Hindlimb muscle (tissue), 1 donor: Measurements from ENCODE around the gene MAP7D3. TPM values are rescaled to one million over a fixed set of nuclear protein-coding genes. Genes with fewer than 3 reads are reported as not detected.

Source experiments
- DNase-seq: peaks from one replicate; pipeline ENCODE4 v3.0.0-alpha.2; 2013
- polyA plus RNA-seq: library from polyadenylated mRNA; unstranded; fragments of 120-200 nt; gene quantifications from one replicate; pipeline ENCODE4 v1.2.1, GENCODE V29; 2013; ENCODE audit not compliant: insufficient read length

The MAP7D3 gene
- polyA plus RNA-seq, 1 donor: 10.6 TPM

DNA sequence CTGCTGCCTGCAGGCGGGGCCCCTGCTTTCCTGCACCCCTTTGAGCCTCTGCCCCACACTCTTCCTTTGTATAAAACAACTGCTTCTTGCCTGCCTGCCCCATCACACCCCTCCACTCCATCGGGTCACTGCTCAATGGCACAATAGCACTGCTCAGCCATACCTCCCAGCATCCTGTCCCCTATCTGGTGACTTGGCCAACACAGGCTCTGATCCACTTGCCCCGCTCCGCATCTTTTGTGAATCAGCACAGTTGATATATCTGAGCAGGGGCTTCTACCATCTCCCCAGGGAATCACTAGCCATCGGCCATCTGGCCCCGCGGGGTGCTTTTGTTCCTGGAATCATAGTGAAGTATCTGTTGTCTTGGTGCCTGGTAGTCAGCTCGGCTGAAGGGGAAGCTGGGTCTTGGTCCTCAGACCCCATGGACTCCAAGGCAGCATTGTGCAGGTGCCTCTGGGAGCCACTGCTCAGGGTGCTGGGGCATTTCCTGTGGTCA lies 45.3 kb downstream of the MAP7D3 start:
- no peak for DNase-seq

DNA sequence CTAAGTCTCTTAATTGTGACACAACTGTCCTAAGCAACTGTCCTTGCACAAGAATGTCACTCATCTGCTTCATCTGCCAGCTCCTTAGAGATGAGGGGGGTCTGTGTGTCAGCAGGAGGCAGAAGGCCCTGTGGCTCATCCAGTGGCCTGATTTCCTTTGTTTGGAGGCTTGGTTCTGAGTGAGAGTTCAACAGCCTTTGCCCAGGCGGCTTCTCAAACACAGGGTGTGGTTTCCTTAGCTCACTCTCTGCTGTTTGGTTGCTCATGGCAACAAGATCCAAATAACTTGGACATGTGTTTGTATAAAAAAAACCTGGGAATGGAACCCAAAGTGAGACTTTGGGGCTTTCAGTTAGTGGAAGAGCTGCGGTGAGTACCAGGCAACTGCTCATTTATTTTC lies 46.6 kb downstream of the MAP7D3 start:
- peak; percentile 48 for DNase-seq

- DNase-seq: no peak
Observed at GRCh38 chrX:136203951-136204350, 47.2 kb downstream of the MAP7D3 start.

GRCh38 chrX:136203438-136203837 lies 47.8 kb downstream of the MAP7D3 start:
- no peak for DNase-seq

GRCh38 chrX:136202889-136203288 lies 48.3 kb downstream of the MAP7D3 start:
- no peak for DNase-seq

GRCh38 chrX:136201601-136202000 lies 49.6 kb downstream of the MAP7D3 start:
- no peak for DNase-seq

GRCh38 chrX:136200466-136200865 lies 50.7 kb downstream of the MAP7D3 start:
- DNase-seq: no peak

GRCh38 chrX:136199365-136199764 lies 51.8 kb downstream of the MAP7D3 start:
- no peak for DNase-seq

DNA sequence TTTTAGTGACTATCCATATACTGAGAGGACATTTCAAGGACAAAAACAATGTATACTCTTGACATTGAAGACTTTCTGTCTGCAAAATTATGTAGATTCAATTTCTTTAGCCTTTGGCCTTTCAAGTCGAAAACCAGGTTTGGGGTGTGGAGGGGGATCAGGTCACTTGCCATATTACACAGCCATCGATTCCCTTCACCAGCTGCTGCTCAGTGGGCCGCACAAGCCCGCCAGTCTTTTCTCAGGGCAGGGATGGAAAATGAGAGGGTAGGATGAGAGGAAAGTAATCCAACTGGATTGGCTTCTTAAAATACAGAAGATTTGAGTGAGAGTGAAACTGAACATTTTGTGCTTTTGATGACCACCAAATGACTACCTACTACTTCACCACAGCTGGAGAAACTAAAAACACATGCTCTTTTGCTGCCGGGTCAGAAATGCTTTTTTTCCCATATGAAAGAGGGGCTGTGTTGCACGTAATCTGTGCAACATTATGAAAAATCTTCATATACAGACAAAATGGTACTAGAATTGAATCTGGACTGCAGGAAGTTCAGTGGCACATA lies 52.4 kb downstream of the MAP7D3 start:
- no peak for DNase-seq

GRCh38 chrX:136198010-136198409 lies 53.2 kb downstream of the MAP7D3 start:
- no peak for DNase-seq

DNA sequence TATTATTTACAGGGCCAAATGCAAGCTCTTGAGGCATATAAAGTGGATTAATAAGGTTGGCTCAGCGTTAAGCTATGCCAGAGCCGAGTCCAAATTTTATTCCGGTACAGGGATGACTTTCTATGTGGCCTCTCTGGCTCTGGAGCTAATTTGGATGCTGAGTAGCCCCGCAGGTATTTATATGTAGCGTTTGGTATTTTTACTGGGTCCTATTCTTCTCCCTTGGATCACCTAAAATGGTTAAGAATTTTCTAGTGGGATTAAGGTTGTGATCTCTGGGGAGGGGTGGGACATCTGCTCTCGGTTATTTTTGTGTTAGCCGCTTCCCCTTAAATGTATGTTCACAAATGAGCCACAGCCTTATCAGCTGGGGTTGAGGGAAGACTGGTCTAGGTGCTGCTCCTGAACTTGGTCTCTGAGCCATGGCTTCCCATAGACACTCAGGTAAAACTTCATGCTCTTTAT lies 54.5 kb downstream of the MAP7D3 start:
- no peak for DNase-seq

DNA sequence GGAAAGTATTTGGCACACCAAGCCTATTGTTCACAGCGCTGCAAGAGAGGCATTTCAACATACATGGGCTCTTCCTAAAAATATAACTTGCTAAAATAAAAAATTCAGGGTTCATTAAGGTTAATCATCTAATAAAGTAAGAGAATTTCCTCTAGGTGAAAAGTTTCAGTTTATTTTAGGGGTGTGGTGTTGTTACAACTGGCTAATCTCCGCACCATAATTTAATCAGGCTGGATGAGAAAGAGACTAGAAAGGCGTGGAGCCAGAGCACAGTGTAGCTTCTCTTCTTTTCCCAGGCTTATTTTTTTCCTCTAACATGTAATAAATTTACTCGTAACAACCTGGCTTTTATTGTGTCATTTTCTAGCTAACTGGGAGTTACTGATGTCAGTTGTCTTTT lies 56.0 kb downstream of the MAP7D3 start:
- DNase-seq: no peak

- DNase-seq: no peak
Observed at GRCh38 chrX:136194536-136194935, 56.7 kb downstream of the MAP7D3 start.

GRCh38 chrX:136193771-136194170 lies 57.4 kb downstream of the MAP7D3 start:
- DNase-seq: no peak

DNA sequence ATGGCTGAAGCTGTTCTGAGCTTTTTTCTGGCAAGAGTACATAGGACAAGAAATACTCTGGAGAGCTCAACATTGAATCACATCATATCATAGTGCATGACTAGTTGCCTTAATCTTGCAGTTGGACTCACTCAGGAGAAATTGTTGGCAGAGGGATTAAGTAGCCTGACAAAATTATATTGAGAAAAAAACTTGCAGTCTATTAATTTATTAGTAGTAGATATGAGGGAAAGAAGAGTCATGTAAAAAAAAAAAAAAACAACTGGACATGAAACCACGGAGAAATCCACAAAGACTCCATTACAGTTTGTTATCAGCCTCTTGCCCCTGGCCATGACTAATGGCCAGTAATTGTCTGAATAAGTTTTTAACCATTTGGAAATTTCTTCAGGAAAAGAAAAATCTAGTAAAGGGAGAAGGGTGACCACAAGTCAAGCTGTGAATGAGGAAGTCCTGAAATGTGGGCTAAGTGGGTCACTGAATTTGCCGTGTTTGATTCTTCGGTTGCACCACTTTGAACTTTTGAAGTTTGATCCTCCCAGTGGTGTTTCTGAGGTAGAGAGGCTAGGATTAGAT lies 58.3 kb downstream of the MAP7D3 start:
- no peak for DNase-seq

- no peak for DNase-seq
Observed at GRCh38 chrX:136192135-136192534, 59.1 kb downstream of the MAP7D3 start.

DNA sequence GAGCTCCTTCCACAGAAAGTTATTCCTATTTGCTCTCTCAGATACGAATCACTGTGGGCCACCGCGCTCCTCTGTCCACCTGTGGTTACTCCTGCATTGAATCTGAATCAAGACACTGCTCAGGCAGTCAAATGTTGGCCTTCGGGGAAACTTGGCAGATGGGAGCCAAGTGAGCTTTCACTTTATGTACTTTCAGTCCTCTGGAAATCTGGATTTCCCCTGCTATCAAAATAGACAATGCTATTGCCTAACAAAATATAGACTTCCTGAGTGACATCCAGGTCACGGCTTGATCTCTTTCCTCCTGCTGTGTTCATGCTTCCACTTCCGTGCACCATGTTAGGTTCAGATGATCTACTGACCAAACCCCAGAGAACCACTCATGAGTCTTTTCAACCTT lies 60.0 kb downstream of the MAP7D3 start:
- DNase-seq: no peak

DNA sequence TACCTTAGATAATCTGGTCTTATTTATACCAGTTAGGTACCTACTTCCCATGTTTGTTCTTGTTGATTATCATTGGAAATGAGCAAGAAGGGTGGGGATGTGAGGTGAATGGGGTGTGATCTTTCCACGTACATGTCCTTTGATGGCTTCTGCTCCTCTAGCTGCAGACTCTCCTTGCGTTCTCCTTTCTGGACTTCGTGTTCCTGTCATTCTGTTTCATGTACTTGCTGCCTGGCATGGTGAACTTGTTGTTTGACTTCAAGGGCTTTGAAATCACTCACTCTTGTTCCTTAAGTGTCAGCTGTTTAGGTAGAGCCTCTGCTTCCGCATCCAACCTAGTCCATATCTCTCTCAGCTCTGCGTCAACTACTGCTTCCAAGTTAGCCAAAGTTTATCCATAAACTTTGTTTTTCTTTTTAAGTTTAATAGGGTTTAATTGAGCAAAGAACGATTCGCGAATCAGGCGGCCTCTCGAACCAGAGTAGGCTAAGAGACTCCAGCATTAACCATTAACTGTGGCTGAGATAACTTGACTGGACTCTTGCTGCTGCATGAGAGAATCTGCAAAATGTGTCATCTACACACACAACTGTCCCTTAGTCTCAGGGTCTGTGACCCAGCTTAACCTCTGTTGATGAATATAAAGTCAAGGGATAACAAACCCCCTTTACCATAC lies 61.0 kb downstream of the MAP7D3 start:
- no peak for DNase-seq

DNA sequence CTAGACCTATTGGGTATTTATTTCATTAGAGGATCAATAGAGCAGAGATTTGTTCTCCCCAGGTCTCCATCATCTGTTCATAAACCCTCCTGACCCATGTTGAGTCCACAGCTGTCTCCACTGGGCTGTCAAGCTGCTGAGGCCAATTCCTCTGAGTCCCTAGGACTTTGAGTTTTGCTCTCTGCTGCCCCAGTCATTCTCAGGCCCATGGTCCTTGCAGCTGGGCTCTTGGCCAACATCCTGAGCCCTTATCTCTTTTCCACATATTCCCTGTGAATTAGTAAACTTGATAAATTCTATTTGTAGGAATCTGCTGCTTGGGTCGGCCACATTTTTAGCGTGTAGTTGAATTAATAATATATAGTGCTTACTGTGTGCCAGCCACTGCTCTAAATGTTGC lies 62.0 kb downstream of the MAP7D3 start:
- no peak for DNase-seq

- no peak for DNase-seq
Observed at GRCh38 chrX:136186023-136186413, 65.2 kb downstream of the MAP7D3 start.

- no peak for DNase-seq
Observed at GRCh38 chrX:136185401-136186022, 65.7 kb downstream of the MAP7D3 start.

DNA sequence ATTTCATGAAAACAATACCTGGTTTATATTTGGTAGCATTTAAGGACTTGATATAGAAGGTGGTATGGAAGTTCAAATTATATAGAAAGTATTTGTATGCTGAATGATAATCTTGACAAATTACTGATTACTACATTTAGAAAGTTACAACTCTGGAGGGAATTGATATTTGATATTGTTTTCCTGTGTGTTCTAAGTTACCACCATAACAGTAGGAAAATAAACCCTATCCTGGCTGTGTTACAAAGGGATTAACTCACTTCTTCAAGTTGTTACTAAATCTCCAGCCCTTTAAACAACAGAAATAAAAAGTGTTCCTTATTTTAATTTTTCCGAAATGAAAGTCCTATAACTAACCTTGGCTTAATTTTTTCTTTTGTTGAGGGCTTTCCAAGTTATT lies 67.3 kb downstream of the MAP7D3 start:
- no peak for DNase-seq

- no peak for DNase-seq
Observed at GRCh38 chrX:136183172-136183571, 68.0 kb downstream of the MAP7D3 start.

DNA sequence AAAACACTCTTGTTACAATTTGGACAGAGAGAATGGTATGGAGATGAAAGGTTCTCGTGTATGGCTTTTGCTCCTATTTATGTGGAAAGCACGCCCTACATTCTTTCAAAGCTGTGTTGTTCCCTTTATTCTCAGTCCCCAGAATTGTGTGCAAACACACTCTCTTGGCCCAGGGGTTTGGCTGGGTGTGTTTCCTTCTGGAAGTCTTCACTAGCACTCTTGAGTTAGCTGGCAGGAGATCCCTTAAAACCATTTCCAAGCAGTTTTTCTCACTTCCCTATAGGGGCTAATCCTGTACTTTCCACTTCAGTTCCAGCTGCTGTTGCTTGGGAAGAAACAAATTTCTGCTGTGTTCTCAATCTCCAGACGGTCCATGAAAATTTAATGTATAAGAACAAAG lies 68.8 kb downstream of the MAP7D3 start:
- peak; percentile 65 for DNase-seq
